RWPE2 (cell line): ENCODE data around the gene TRPV6.

Source experiments
- ATAC-seq: fragments of 200-7000 bp; cut with Tn5 transposase; 3 replicates; pipeline ENCODE4 v1.9.1; 2021; ENCODE audit warnings: low read depth
- DNase-seq: peaks from one replicate; pipeline ENCODE4 v3.0.0-alpha.2; 2020; ENCODE audit warnings: low spot score
- H3K27ac ChIP-seq: fragments of 450-650 bp; 2 replicates; pipeline ENCODE4 v1.5.1; 2017; ENCODE audit warnings: mild to moderate bottlenecking; ENCODE audit not compliant: poor library complexity, severe bottlenecking
- H3K27me3 ChIP-seq: fragments of 250-450 bp; sonication (Bioruptor Pico); 2 replicates; pipeline ENCODE4 v1.5.1; 2021; ENCODE audit warnings: mild to moderate bottlenecking, moderate library complexity; ENCODE audit not compliant: insufficient read depth, poor library complexity, severe bottlenecking
- H3K36me3 ChIP-seq: fragments of 250-450 bp; sonication (Bioruptor Pico); 2 replicates; pipeline ENCODE4 v1.5.1; 2020; ENCODE audit warnings: low read depth, mild to moderate bottlenecking, moderate library complexity
- H3K4me1 ChIP-seq: fragments of 250-450 bp; sonication (Bioruptor Pico); 2 replicates; pipeline ENCODE4 v1.5.1; 2021; ENCODE audit warnings: mild to moderate bottlenecking, moderate library complexity; ENCODE audit not compliant: insufficient read depth, poor library complexity, severe bottlenecking
- H3K4me3 ChIP-seq: fragments of 250-450 bp; sonication (Bioruptor Pico); 2 replicates; pipeline ENCODE4 v1.5.1; 2021; ENCODE audit warnings: mild to moderate bottlenecking, moderate library complexity; ENCODE audit not compliant: severe bottlenecking
- H3K9me3 ChIP-seq: fragments of 250-450 bp; sonication (Bioruptor Pico); 2 replicates; pipeline ENCODE4 v1.5.1; 2021; ENCODE audit warnings: mild to moderate bottlenecking, moderate library complexity; ENCODE audit not compliant: severe bottlenecking
- CTCF ChIP-seq: fragments of 450-650 bp; IDR thresholded peaks from one replicate; pipeline ENCODE4 v1.5.1; 2017; ENCODE audit warnings: mild to moderate bottlenecking, moderate library complexity; ENCODE audit not compliant: poor library complexity, severe bottlenecking

The TRPV6 gene

DNA sequence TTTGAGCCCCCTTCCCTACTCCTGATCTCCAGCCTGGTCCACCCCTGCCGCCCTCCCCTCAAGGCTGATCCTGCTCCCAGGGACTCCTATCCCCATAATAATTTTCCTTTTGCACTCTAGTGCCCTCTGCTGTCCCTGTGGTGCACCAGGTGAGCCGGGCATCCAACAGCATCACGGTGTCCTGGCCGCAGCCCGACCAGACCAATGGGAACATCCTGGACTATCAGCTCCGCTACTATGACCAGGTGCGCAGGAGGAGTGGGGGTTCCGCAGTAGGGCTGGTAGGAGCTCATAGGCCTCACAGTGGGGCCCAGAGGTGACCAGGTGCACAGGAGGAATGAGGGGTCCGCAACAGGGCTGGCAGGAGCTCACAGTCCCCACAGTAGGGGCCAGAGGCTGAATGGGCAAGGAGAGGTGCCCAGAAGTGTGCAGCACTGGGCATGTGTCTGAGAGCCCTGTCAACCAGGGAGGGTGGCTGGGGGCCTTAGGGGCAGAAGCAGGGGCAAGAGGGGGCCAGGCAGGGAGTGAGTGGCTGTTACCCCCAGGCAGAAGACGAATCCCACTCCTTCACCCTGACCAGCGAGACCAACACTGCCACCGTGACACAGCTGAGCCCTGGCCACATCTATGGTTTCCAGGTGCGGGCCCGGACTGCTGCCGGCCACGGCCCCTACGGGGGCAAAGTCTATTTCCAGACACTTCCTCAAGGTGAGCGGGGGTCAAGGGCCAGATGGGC is 19.0 kb downstream of the TRPV6 start:
- no peaks in the 10 kb centered on the region for H3K27me3 ChIP-seq
- peak; percentile 68 for TF ChIP-seq CTCF
- no peak for DNase-seq
- no peak overlapping the region for H3K4me3 ChIP-seq
- no peaks in the 10 kb centered on the region for H3K9me3 ChIP-seq
- H3K4me1 ChIP-seq, result no peaks in the 10 kb centered on the region
- no peak overlapping the region for H3K27ac ChIP-seq
- no peaks in the 10 kb centered on the region for H3K36me3 ChIP-seq
- ATAC-seq, result peak; percentile 72

DNA sequence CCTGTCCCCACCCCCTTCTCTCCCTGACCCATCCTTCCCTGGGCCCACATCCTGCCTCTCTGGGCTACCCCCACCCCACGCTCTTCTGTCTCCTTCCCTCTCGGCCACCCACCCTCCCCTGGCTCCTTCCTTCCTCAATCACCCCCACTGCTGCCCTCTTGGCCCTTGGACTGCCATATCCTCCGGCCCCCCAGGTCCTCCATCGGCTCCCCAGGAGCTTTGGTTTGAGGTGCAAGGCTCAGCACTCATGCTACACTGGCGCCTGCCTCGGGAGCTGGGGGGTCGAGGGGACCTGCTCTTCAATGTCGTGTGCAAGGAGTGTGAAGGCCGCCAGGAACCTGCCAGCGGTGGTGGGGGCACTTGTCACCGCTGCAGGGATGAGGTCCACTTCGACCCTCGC is 19.8 kb downstream of the TRPV6 start:
- Histone ChIP-seq H3K4me1 (no peaks in the 10 kb centered on the region), H3K27me3 (no peaks in the 10 kb centered on the region), H3K4me3 (no peak overlapping the region), H3K9me3 (no peaks in the 10 kb centered on the region), H3K27ac (no peak overlapping the region), H3K36me3 (no peaks in the 10 kb centered on the region)
- no peak for DNase-seq
- TF ChIP-seq CTCF, result no peak
- no peak for ATAC-seq

DNA sequence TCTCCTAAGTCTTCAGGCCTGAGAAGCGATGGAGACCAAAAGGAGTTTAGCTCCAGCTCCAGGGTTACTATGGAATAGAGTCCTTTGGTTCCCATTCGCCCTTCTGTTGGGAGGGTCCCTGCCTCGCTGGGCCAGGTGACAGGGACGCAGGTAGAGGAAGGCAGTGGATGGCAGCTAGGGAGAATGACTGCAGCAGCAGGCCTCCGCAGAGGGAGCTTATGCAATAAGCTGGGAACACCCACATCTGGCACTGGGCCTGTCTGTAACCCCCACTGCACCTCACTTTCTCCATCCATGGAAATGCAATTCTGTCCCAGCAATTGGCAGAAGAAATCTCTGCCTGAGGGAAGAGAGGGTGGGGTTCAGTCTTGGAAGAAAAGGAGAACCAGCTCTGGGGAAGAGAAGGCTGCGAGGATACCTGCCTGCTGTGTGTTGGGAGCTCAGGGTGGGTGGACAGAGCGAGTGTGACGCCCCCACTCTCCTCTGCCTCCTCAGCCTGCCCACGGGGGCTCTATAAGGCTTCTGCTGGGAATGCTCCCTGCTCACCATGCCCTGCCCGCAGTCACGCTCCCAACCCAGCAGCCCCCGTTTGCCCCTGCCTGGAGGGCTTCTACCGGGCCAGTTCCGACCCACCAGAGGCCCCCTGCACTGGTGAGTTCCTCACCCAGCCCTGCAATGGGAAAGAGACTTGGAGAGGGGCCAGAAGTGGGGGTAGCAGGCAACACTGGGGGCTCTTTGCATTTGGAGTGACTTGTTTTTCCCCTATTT is 20.4 kb downstream of the TRPV6 start:
- no peak overlapping the region for H3K27ac ChIP-seq
- H3K4me3 ChIP-seq, result no peak overlapping the region
- no peaks in the 10 kb centered on the region for H3K9me3 ChIP-seq
- H3K4me1 ChIP-seq, result no peaks in the 10 kb centered on the region
- ATAC-seq, result no peak
- DNase-seq, result no peak
- no peaks in the 10 kb centered on the region for H3K36me3 ChIP-seq
- TF ChIP-seq CTCF, result no peak
- no peaks in the 10 kb centered on the region for H3K27me3 ChIP-seq

DNA sequence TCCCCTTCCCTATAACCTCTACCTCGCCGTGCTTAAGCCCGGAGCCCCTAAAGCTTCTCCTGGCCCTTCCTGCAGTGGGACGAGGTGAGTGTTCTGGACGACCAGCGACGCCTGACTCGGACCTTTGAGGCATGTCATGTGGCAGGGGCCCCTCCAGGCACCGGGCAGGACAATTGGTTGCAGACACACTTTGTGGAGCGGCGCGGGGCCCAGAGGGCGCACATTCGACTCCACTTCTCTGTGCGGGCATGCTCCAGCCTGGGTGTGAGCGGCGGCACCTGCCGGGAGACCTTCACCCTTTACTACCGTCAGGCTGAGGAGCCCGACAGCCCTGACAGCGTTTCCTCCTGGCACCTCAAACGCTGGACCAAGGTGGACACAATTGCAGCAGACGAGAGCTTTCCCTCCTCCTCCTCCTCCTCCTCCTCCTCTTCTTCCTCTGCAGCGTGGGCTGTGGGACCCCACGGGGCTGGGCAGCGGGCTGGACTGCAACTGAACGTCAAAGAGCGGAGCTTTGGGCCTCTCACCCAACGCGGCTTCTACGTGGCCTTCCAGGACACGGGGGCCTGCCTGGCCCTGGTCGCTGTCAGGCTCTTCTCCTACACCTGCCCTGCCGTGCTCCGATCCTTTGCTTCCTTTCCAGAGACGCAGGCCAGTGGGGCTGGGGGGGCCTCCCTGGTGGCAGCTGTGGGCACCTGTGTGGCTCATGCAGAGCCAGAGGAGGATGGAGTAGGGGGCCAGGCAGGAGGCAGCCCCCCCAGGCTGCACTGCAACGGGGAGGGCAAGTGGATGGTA is 21.5 kb downstream of the TRPV6 start:
- ATAC-seq (no peak), DNase-seq (no peak)
- no peak for TF ChIP-seq CTCF
- Histone ChIP-seq H3K36me3 (no peaks in the 10 kb centered on the region), H3K9me3 (no peaks in the 10 kb centered on the region), H3K4me1 (no peaks in the 10 kb centered on the region), H3K27ac (no peak overlapping the region), H3K27me3 (no peaks in the 10 kb centered on the region), H3K4me3 (no peak overlapping the region)
